NCI-H1930 (cell line): ENCODE measurements around the gene FRMD4B.

Experiments used
- DNase-seq, 2 experiments: peaks; one replicate each; lab custom pipeline; 2025; lab: John Stamatoyannopoulos, UW

FRMD4B gene

DNA sequence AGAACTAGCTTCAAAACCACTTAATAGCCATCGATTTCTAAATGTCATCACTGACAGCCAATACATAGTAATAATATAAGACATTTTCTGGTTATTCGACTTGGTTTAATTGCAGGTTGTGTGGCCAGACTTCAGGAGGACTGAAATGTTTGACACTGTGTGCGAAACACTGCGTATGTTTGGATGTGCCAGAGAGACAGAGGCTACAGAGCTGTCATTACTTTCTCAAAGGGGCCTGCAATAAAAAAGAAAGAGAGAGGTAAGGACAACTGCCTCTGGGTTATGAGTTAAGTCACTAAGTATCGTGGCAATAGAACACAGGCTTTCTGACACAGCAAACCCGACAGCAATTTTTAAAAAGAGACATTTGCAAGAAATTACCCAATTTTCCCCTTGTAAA is 264.4 kb downstream of the FRMD4B start:
- DNase-seq, result no peak

DNA sequence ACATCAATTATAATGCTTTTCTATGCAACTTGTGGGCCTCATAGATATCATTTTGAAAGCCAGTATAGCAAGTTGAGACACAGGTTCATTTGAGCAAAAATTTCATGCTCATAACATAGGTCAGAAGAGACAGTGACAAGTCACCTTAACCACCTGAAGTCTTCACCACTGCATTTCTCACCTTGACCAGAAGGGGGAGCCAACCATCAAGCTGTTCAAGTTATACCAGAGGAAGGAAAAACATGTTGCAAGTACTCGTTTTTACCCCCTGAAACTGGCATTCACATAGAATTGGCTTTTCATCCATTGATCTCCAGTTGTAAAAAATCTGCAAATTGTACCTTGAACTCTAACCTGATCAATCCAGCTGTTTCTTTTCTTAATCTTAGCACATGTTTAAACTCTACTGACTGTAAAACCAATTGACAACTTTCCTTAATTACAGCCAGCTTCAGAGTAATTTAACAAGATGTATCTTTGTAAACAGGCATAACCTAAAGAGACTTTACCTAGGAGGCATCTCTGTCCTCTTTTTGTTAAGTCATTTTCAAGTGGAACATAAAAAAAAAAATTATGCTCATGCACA is 264.9 kb downstream of the FRMD4B start:
- DNase-seq, result peak; percentile 11 to 66
